Ishikawa (cell line): Measurements from ENCODE around the gene TUT1.
A peak's percentile ranks its signal among the peaks of the same experiment; 100 is the strongest.

Experiments
- CEBPB ChIP-seq: IDR thresholded peaks from 2 replicates; pipeline ENCODE4 v1.6.1; 2012
- CREB1 ChIP-seq: IDR thresholded peaks from 2 replicates; pipeline ENCODE4 v1.6.1; 2012; ENCODE audit warnings: low read depth
- EGR1 ChIP-seq: IDR thresholded peaks from 2 replicates; pipeline ENCODE4 v1.6.1; 2012
- EP300 ChIP-seq: IDR thresholded peaks from 2 replicates; pipeline ENCODE4 v1.6.1; 2012; ENCODE audit warnings: borderline replicate concordance
- FOXM1 ChIP-seq: IDR thresholded peaks from 2 replicates; pipeline ENCODE4 v1.6.1; 2012; ENCODE audit warnings: low read depth, borderline replicate concordance
- NFIC ChIP-seq: IDR thresholded peaks from 2 replicates; pipeline ENCODE4 v1.6.1; 2012
- RAD21 ChIP-seq: IDR thresholded peaks from 2 replicates; pipeline ENCODE4 v1.6.1; 2012; ENCODE audit warnings: low read depth
- TAF1 ChIP-seq: IDR thresholded peaks from 2 replicates; pipeline ENCODE4 v1.6.1; 2012; ENCODE audit warnings: low read depth, mild to moderate bottlenecking
- TCF12 ChIP-seq: IDR thresholded peaks from 2 replicates; pipeline ENCODE4 v1.6.1; 2012; ENCODE audit warnings: low read depth
- TEAD4 ChIP-seq: IDR thresholded peaks from 2 replicates; pipeline ENCODE4 v1.6.1; 2012
- YY1 ChIP-seq: IDR thresholded peaks from 2 replicates; pipeline ENCODE4 v1.6.1; 2012; ENCODE audit warnings: low read depth
- ZBTB7A ChIP-seq: IDR thresholded peaks from 2 replicates; pipeline ENCODE4 v1.6.1; 2012; ENCODE audit warnings: low read depth
- TF ChIP-seq, protein P1 (sequence below): IDR thresholded peaks from 2 replicates; pipeline ENCODE4 v1.6.1; 2012
- TF ChIP-seq, protein P2 (sequence below): IDR thresholded peaks from 2 replicates; pipeline ENCODE4 v1.6.1; 2012; ENCODE audit warnings: low read depth, mild to moderate bottlenecking
- TF ChIP-seq, protein P3 (sequence below): IDR thresholded peaks from 2 replicates; pipeline ENCODE4 v1.6.1; 2012

Gene TUT1

DNA sequence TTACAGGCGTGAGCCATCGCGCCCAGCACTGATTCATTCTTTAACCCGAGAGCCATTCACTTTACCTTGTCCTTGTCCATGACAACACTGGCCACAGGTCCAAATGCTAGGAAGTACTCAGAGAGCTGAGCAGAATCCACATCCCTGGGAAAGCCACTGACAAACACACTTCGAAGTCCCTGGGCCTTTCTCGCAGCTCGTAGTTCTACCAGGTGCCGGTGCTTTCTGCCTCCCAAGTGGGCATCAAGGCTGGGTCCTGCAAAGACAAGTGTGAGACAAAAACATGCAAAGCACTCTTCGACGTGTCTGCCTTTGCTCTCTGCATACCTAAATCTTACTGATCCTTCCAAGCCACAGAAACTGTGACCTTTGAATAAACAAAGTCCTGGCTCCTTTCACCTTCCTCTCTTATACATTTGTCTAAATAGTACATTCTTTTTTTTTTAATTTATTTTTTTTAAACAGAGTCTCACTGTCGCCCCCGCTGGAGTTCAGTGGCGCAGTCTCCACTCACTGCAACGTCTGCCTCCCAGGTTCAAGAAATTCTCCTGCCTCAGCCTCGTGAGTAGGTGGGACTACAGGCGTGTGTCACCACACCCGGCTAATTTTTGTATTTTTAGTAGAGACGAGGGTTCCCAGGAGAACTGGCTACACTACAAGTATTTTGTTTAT lies 2.2 kb downstream of the TUT1 start:
- TF ChIP-seq, protein P1, sequence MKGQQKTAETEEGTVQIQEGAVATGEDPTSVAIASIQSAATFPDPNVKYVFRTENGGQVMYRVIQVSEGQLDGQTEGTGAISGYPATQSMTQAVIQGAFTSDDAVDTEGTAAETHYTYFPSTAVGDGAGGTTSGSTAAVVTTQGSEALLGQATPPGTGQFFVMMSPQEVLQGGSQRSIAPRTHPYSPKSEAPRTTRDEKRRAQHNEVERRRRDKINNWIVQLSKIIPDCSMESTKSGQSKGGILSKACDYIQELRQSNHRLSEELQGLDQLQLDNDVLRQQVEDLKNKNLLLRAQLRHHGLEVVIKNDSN: no peak
- no peak for TF ChIP-seq TAF1
- TF ChIP-seq NFIC: no peak
- TF ChIP-seq EGR1: no peak

DNA sequence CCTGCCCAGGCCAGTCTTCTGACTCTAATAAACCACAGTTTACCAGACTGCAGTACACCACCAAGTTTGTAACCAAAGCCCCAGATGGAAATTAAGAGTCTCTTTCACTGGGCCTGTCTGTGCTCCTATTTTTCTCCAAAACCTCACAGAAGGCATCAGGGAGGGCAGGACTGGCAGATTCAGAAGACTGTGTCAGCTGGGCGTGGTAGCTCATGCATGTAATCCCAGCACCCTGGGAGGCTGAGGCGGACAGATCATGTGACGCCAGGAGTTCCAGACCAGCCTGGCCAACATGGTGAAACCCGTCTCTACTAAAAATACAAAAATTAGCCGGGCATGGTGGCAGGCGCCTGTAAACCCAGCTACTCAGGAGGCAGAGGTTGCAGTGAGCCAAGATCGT lies 6.0 kb downstream of the TUT1 start:
- TF ChIP-seq, protein P1: 0 out of 2 replicates have a peak, but pooled peaks have one; percentile 29

DNA sequence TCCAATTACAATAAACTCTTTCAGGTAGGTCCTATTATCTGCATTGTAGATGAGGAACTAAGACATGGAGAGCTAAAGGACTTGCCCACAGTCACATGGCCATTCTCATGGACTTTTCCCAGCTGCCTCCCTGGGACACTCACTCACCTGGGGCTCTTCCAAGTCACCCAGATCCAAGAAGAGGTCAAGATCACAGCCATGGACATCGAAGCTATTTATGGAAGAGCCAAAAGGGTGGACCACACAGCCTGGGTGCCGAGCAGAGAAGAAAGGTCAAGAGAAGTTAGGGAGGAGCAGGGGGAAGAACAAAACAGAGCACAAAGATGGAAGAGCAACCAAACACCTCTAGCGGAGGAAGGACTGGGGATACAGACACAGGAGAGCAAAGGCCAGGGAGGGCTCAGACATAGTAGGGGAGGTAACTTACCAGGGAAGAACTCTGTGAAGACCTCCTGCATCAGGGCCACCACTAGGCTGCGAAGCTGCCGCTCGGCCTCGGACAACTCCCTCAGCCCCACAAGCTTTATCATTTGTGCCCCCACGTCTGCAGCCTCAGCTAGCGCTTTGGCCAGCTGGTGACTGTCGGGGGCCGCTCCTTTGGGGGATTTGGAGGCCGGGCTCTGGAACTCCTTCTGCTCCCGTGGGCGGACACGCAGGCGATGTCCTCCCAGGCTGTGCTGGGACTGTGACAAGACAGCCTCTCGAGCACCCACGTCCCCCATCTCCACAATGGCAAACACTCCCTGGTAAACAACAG lies 10.2 kb downstream of the TUT1 start:
- TF ChIP-seq YY1: no peak
- no peak for TF ChIP-seq EGR1
- no peak for TF ChIP-seq EP300
- TF ChIP-seq TEAD4: no peak
- no peak for TF ChIP-seq ZBTB7A
- no peak for TF ChIP-seq RAD21
- TF ChIP-seq CREB1: no peak
- TF ChIP-seq, protein P2, sequence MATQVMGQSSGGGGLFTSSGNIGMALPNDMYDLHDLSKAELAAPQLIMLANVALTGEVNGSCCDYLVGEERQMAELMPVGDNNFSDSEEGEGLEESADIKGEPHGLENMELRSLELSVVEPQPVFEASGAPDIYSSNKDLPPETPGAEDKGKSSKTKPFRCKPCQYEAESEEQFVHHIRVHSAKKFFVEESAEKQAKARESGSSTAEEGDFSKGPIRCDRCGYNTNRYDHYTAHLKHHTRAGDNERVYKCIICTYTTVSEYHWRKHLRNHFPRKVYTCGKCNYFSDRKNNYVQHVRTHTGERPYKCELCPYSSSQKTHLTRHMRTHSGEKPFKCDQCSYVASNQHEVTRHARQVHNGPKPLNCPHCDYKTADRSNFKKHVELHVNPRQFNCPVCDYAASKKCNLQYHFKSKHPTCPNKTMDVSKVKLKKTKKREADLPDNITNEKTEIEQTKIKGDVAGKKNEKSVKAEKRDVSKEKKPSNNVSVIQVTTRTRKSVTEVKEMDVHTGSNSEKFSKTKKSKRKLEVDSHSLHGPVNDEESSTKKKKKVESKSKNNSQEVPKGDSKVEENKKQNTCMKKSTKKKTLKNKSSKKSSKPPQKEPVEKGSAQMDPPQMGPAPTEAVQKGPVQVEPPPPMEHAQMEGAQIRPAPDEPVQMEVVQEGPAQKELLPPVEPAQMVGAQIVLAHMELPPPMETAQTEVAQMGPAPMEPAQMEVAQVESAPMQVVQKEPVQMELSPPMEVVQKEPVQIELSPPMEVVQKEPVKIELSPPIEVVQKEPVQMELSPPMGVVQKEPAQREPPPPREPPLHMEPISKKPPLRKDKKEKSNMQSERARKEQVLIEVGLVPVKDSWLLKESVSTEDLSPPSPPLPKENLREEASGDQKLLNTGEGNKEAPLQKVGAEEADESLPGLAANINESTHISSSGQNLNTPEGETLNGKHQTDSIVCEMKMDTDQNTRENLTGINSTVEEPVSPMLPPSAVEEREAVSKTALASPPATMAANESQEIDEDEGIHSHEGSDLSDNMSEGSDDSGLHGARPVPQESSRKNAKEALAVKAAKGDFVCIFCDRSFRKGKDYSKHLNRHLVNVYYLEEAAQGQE: no peak
- no peak for TF ChIP-seq TAF1
- no peak for TF ChIP-seq NFIC
- no peak for TF ChIP-seq TCF12
- TF ChIP-seq, protein P3, sequence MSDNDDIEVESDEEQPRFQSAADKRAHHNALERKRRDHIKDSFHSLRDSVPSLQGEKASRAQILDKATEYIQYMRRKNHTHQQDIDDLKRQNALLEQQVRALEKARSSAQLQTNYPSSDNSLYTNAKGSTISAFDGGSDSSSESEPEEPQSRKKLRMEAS: no peak
- TF ChIP-seq FOXM1: no peak
- no peak for TF ChIP-seq CEBPB
- TF ChIP-seq, protein P1: no peak

DNA sequence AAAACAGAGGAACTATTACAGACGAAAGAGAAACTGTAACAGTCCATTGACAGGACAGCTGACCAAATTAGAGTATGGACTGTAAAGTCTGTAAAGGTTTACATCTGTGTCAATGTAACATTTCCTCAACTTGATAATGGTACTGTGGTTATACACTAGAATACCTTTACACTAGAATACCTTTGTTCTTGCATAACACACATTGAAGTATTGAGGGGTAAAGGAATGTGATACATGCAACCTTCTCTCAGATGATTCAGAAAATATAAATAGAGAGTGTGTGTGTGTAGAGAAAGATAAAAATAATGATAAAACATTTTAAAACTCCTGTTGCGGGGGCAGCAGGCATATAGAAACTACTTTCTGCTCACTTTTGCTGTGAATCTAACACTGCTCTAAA lies 12.1 kb downstream of the TUT1 start:
- no peak for TF ChIP-seq CREB1
- no peak for TF ChIP-seq TAF1
- TF ChIP-seq, protein P1: no peak
- TF ChIP-seq, protein P2: no peak
- TF ChIP-seq, protein P3: no peak
- TF ChIP-seq TEAD4: no peak
- TF ChIP-seq NFIC: no peak
- TF ChIP-seq EGR1: no peak
- no peak for TF ChIP-seq EP300
- no peak for TF ChIP-seq TCF12
- no peak for TF ChIP-seq CEBPB
- no peak for TF ChIP-seq RAD21
- TF ChIP-seq FOXM1: no peak
- TF ChIP-seq ZBTB7A: no peak
- TF ChIP-seq YY1: no peak

DNA sequence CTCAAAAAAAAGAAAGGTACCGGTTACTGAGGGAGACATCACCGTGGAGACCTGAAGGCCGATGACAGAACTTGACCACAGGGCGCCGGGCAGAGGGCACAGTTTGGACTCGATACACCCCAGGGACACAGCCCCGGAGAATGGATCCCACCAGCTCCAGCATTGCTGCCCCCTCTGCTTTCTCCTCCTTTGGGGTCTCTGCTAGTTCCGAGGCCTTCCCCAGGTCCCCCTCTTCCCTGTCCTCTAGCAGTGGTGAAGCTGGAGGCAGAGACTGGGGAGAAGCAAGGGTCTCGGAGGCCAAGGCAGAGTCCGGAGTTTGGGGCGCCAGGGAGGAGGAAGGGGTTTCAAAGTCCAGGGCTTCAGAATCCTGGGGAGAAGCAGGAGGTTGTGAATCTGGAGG lies 12.8 kb downstream of the TUT1 start:
- TF ChIP-seq RAD21: no peak
- TF ChIP-seq TEAD4: no peak
- TF ChIP-seq CREB1: no peak
- TF ChIP-seq FOXM1: no peak
- TF ChIP-seq YY1: no peak
- TF ChIP-seq, protein P2: no peak
- TF ChIP-seq NFIC: no peak
- TF ChIP-seq, protein P3: no peak
- no peak for TF ChIP-seq TAF1
- TF ChIP-seq ZBTB7A: no peak
- no peak for TF ChIP-seq EP300
- no peak for TF ChIP-seq EGR1
- TF ChIP-seq CEBPB: no peak
- TF ChIP-seq TCF12: no peak
- TF ChIP-seq, protein P1: no peak
